Ovary (tissue), 9 donors: ENCODE results near the gene ABHD16B. TPM values are rescaled to one million over a fixed set of nuclear protein-coding genes. Genes with fewer than 3 reads are reported as not detected.

Source experiments
- DNase-seq, 5 donors: peaks; one replicate each; pipeline ENCODE4 v3.0.0-alpha.2; 2019 to 2020
- H3K27ac ChIP-seq, 2 donors: fragments of 200-600 bp; one replicate each; pipeline versions ENCODE4 v1.5.1 to v1.8.0; 2019 to 2022
- H3K27me3 ChIP-seq: fragments of 200-600 bp; one replicate; pipeline ENCODE4 v1.8.0; 2022
- H3K36me3 ChIP-seq: fragments of 200-600 bp; sonication (generic); one replicate; pipeline ENCODE4 v1.5.1; 2019
- H3K4me1 ChIP-seq: one replicate; pipeline ENCODE4 v1.8.1; 2013; ENCODE audit warnings: mild to moderate bottlenecking, moderate library complexity; ENCODE audit not compliant: insufficient read depth
- H3K4me3 ChIP-seq: fragments of 200-600 bp; sonication (generic); one replicate; pipeline ENCODE4 v1.5.1; 2017
- H3K9me3 ChIP-seq, 2 donors: fragments of 200-600 bp in 1 of 2; sonication (generic) in 1 of 2; one replicate each; pipeline versions ENCODE4 v1.5.1 to v1.8.1; 2013 to 2019; ENCODE audit warnings: mild to moderate bottlenecking in 1 of 2, moderate library complexity in 1 of 2
- EP300 ChIP-seq: sonication (generic); formaldehyde crosslinking; IDR thresholded peaks from one replicate; pipeline ENCODE4 v1.6.1; 2017; ENCODE audit warnings: antibody characterized with exemption
- POLR2A ChIP-seq: fragments of 450-650 bp; IDR thresholded peaks from one replicate; pipeline ENCODE4 v1.6.1; 2017; ENCODE audit warnings: antibody characterized with exemption, mild to moderate bottlenecking, moderate library complexity
- WGBS, 3 donors: extraction: QIAGEN DNeasy Blood & Tissue Kit in 1 of 3; methylation state at CpG; one replicate each; pipeline versions ENCODE4 v1.1.5 to v1.1.7; 2013 to 2017; 5-methylcytosine and 5-hydroxymethylcytosine counted together
- intact Hi-C, 4 donors: fragments of 100-400 bp; cut with DNase I; formaldehyde crosslinking; loops; one replicate each; pipeline versions ENCODE4 v1.11.0 to v1.15.1; 2022 to 2023
- polyA plus RNA-seq, 2 donors: library from polyadenylated mRNA; stranded (reverse); fragments of 200-250 nt in 1 of 2; fragments of 350-450 nt in 1 of 2; fragmentation: Illumina TruSeq in 1 of 2; extraction: RNeasy Lipid Tissue Mini Kit (QIAGEN cat#74804) in 1 of 2; gene quantifications; one replicate each; pipeline ENCODE4 v1.2.3, GENCODE V29; 2013 to 2014
- total RNA-seq, 7 donors: library from RNA; depleted of rRNA in 2 of 7; stranded (reverse); fragments of >200 nt in 2 of 7; fragmentation: NEBNext Ultra II Directional in 3 of 7; extraction: Animal tissue kit (Norgen Biotek cat#: 25700) in 3 of 7; gene quantifications; one replicate each; pipeline versions ENCODE4 v1.1.0 to v1.2.4, GENCODE V29; 2016 to 2023
- TF ChIP-seq, protein P1 (sequence below), 3 donors: fragments of 450-650 bp in 2 of 3; fragments of 200-600 bp in 1 of 3; IDR thresholded peaks; one replicate each; pipeline versions ENCODE4 v1.5.1 to v1.8.0; 2016 to 2022; ENCODE audit warnings: antibody characterized with exemption in 3 of 3, mild to moderate bottlenecking in 1 of 3
- donor health status: DM: no; HTN: no; CAD: no; lungs with moderate emphysema.
- donor health status: DM: no; HTN: no; CAD: no.
- donor health status: Bipolar disorder and iron deficiency.
- donor health status: DM: yes; HTN: yes; CAD: no.
- donor health status: DM: no; HTN: no; CAD: no.
- donor health status: DM: yes; HTN: yes; CAD: no.

Gene ABHD16B
- total and polyA plus RNA-seq, 9 donors: 0.57 TPM; not detected in 8

DNA sequence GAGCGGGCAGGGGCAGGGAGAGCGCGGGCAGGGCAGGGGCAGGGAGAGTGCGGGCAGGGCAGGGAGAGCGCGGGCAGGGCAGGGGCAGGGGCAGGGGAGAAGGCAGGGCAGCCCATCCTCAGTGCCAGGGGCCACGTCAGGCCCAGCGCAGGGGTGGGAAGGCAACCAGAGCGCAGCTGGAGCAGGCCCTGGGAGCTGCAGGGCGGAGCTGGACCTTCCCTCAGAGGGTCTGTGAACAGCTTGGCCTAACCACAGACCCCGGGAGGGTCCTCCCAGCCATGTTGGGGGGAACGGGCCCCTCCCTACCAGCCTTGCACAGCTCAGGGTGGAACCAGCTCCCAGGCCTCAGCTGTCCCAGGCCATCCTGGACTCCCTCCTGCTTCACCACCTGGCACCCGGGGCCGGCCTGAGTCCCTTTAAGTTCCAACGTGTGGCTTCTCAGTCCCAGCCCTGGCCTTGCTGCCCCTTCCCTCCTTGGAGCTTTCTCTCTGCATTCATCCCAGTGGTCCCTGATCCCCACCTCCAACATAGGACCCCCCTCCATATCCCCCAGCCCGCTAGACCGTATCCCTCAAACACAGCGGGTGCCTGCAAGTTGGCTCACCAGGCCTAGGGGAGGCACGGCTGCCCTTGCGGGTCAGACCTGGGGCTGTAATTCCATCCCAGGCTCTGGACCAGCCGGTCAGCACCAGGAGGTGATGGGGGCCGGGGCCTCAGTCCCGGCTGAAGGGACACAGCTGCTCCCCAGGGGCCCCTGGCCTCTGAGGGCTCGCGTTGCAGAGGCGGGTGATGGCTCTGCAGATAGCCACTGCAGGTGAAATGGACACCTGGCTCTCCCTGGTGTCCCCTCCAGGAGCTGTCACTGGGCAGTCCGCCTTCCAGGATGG is 24.6 kb upstream of the ABHD16B start:
- 79 to 90% (median 84%) methylated on average over 23 to 27 of the region's 27 CpGs for WGBS, 3 donors
- Histone ChIP-seq H3K36me3 (no peaks in the 10 kb centered on the region), H3K9me3 (no peaks in the 10 kb centered on the region), H3K27me3 (no peaks in the 10 kb centered on the region), H3K4me1 (peaks cover 24% of the 10 kb centered on the region), H3K27ac (peak overlapping the region in 1 of 2 donors; percentile 38), H3K4me3 (no peak overlapping the region)
- intact Hi-C loops: no loop called here
- peak in 2 of 5 donors; percentile 43 to 47 for DNase-seq
- TF ChIP-seq EP300 (no peak), POLR2A (no peak)
- TF ChIP-seq, protein P1, sequence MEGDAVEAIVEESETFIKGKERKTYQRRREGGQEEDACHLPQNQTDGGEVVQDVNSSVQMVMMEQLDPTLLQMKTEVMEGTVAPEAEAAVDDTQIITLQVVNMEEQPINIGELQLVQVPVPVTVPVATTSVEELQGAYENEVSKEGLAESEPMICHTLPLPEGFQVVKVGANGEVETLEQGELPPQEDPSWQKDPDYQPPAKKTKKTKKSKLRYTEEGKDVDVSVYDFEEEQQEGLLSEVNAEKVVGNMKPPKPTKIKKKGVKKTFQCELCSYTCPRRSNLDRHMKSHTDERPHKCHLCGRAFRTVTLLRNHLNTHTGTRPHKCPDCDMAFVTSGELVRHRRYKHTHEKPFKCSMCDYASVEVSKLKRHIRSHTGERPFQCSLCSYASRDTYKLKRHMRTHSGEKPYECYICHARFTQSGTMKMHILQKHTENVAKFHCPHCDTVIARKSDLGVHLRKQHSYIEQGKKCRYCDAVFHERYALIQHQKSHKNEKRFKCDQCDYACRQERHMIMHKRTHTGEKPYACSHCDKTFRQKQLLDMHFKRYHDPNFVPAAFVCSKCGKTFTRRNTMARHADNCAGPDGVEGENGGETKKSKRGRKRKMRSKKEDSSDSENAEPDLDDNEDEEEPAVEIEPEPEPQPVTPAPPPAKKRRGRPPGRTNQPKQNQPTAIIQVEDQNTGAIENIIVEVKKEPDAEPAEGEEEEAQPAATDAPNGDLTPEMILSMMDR (IDR thresholded peaks at IDR 0.05): no peak

DNA sequence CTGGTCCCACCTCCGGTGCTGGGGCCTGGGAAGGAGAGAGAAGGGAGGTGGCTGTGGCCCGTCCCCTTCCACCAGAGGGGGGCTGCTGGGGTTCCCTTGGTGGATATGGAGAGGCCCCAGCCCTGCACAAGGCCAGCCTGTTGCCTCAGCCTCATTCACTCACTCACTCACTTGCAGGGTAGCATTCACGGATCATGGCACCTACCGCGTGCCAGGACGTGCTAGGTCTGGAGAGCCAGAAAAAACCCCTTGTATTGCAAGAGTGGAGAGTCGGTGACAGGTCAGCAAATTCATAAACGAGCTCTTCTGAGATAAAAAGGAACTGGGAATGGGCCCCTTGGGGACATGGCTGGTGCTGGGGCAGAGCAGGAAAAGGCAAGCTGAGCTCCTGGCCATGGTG is 23.8 kb upstream of the ABHD16B start:
- TF ChIP-seq EP300 (no peak), POLR2A (no peak)
- TF ChIP-seq, protein P1 (IDR thresholded peaks at IDR 0.05): no peak
- Histone ChIP-seq H3K9me3 (no peaks in the 10 kb centered on the region), H3K4me1 (peaks cover 24% of the 10 kb centered on the region), H3K27ac (no peak overlapping the region), H3K36me3 (no peaks in the 10 kb centered on the region), H3K4me3 (no peak overlapping the region), H3K27me3 (no peaks in the 10 kb centered on the region)
- intact Hi-C loops: no loop called here
- no peak for DNase-seq
- 53 to 71% (median 64%) methylated on average over 8 of the region's 8 CpGs for WGBS, 3 donors

DNA sequence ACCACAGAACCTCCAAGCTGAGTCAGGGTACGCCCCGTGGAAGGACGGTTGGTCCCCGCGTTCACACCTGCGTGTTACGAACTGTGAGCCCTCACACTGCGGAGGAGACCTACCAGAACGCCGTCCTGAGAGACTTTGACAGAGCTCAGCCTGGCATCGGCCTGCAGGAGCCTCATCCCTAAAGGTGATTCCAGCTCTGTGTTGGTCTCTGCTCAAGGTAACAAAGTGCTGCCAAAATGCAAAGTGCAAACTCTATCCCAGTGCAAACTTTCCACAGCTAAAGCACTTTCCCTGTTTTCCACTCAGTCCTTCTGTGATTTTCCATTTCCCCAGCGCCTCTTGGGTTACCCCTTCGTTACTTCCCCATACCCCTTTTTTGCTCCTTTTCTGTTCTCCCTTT is 21.7 kb upstream of the ABHD16B start:
- TF ChIP-seq POLR2A: no peak
- TF ChIP-seq, protein P1 (IDR thresholded peaks at IDR 0.05): no peak
- intact Hi-C loops: no loop called here
- Histone ChIP-seq H3K36me3 (no peaks in the 10 kb centered on the region), H3K27me3 (no peaks in the 10 kb centered on the region), H3K27ac (no peak overlapping the region), H3K4me1 (peaks cover 9% of the 10 kb centered on the region), H3K9me3 (no peaks in the 10 kb centered on the region), H3K4me3 (no peak overlapping the region)
- 80 to 84% (median 83%) methylated on average over 13 of the region's 13 CpGs for WGBS, 3 donors
- DNase-seq: no peak

DNA sequence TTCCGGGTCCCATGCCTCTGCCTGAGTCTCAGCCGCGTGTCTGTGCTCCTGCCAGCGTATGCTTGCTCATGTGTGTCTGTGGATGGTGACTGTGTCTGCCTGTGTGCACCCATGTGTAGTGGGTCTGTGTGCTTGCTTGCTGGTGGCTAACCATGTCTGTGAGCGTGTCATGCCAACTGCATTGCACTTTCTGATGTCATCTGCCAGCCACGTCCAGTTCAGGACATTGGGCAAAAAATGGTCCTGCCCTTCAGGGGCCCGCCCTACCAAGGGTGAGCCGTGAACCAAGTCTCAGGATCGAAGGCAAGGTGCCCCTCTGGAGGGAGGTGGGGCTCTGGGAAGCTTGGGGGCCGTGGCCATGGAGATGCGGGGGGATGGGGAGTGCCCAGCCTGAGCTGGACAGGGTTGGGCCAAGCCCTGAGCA is 20.9 kb upstream of the ABHD16B start:
- Histone ChIP-seq H3K27ac (no peak overlapping the region), H3K36me3 (no peaks in the 10 kb centered on the region), H3K4me3 (no peak overlapping the region), H3K9me3 (no peaks in the 10 kb centered on the region), H3K4me1 (peaks cover 2% of the 10 kb centered on the region), H3K27me3 (no peaks in the 10 kb centered on the region)
- TF ChIP-seq EP300: no peak
- TF ChIP-seq POLR2A: no peak
- TF ChIP-seq, protein P1 (IDR thresholded peaks at IDR 0.05): no peak
- WGBS, 3 donors: 79 to 87% (median 83%) methylated on average over 11 of the region's 11 CpGs
- intact Hi-C loops: no loop called here
- no peak for DNase-seq
